Fibroblast of lung (primary cell): ENCODE measurements around the gene PDLIM3. TPM values are rescaled to one million over a fixed set of nuclear protein-coding genes. Genes with fewer than 3 reads are reported as not detected.
"Not testable (repeated sequence)": the region's sequence is repeated elsewhere in the genome, so short reads cannot be mapped to it uniquely, and the experiment has no call there.

Source experiments
- DNase-seq, 2 donors: peaks; one replicate each; pipeline versions ENCODE4 v3.0.0 to v3.0.0-alpha.2; 2010; ENCODE audit warnings: low read depth in 2 of 2
- H2AFZ ChIP-seq: 2 replicates; pipeline ENCODE4 v1.5.1; 2012; ENCODE audit warnings: low read length, control low read depth, inconsistent platforms
- H3K27ac ChIP-seq: 2 replicates; pipeline ENCODE4 v1.5.1; 2011; ENCODE audit warnings: low read length, control low read depth; ENCODE audit not compliant: insufficient read depth
- H3K27me3 ChIP-seq: 2 replicates; pipeline ENCODE4 v1.5.1; 2011; ENCODE audit warnings: mild to moderate bottlenecking, low read length; ENCODE audit not compliant: control insufficient read depth, insufficient read depth
- H3K36me3 ChIP-seq: 2 replicates; pipeline ENCODE4 v1.5.1; 2011; ENCODE audit warnings: low read length; ENCODE audit not compliant: control insufficient read depth, insufficient read depth
- H3K4me1 ChIP-seq: 2 replicates; pipeline ENCODE4 v1.5.1; 2011; ENCODE audit warnings: low read length; ENCODE audit not compliant: control insufficient read depth, insufficient read depth; ENCODE audit errors: extremely low read depth
- H3K4me2 ChIP-seq: 2 replicates; pipeline ENCODE4 v1.5.1; 2011; ENCODE audit warnings: low read length, control low read depth; ENCODE audit not compliant: insufficient read depth; ENCODE audit errors: extremely low read depth
- H3K4me3 ChIP-seq, 4 experiments: fragments of 200-600 bp in 1 of 4; sonication (generic) in 1 of 4; replicated peaks in 1 of 4; 2 replicates each; pipeline ENCODE4 v1.5.1; 2011 to 2016; ENCODE audit warnings: low read length in 4 of 4, low read depth in 3 of 4, mild to moderate bottlenecking in 3 of 4, control low read depth in 2 of 4, inconsistent platforms in 1 of 4, mixed read lengths in 1 of 4; ENCODE audit not compliant: insufficient read depth in 1 of 4; ENCODE audit errors: control extremely low read depth in 1 of 4
- H3K79me2 ChIP-seq: 2 replicates; pipeline ENCODE4 v1.5.1; 2012; ENCODE audit warnings: mild to moderate bottlenecking, low read length, inconsistent platforms; ENCODE audit not compliant: control insufficient read depth, insufficient read depth
- H3K9ac ChIP-seq: 2 replicates; pipeline ENCODE4 v1.5.1; 2011; ENCODE audit warnings: mild to moderate bottlenecking, low read length, control low read depth; ENCODE audit not compliant: insufficient read depth
- H3K9me3 ChIP-seq: 2 replicates; pipeline ENCODE4 v1.5.1; 2012; ENCODE audit warnings: low read depth, low read length; ENCODE audit not compliant: control insufficient read depth, insufficient read depth
- H4K20me1 ChIP-seq: 2 replicates; pipeline ENCODE4 v1.5.1; 2011; ENCODE audit warnings: low read length; ENCODE audit not compliant: control insufficient read depth, insufficient read depth; ENCODE audit errors: extremely low read depth
- CTCF ChIP-seq, 2 donors: IDR thresholded peaks in 1 of 2; conservative IDR thresholded peaks in 1 of 2; 1 replicate in 1 of 2; 2 replicates in 1 of 2; pipeline ENCODE4 v1.5.1; 2011 to 2012; ENCODE audit warnings: low read length in 2 of 2, control low read depth in 1 of 2, inconsistent platforms in 1 of 2, low read depth in 1 of 2, mild to moderate bottlenecking in 1 of 2
- EZH2 ChIP-seq: IDR thresholded peaks from 2 replicates; pipeline ENCODE4 v1.5.1; 2012; ENCODE audit warnings: low read length, control low read depth, mild to moderate bottlenecking; ENCODE audit errors: missing control alignments
- polyA plus RNA-seq, 2 donors: library from polyadenylated mRNA; depleted of rRNA in 1 of 2; stranded (reverse) in 1 of 2; unstranded in 1 of 2; fragments of >200 nt; gene quantifications; 2 replicates each; pipeline ENCODE4 v1.2.1, GENCODE V29; 2011 to 2012; ENCODE audit warnings: missing spikeins in 1 of 2
- total RNA-seq: library from RNA; depleted of rRNA; stranded (reverse); fragments of >200 nt; gene quantifications from 2 replicates; pipeline ENCODE4 v1.2.1, GENCODE V29; 2014

The PDLIM3 gene
- total and polyA plus RNA-seq, 2 donors (not counting 1 experiment from before 2014, with no cell fraction given) = 8.7 to 20.8 TPM

GRCh38 chr4:185532795-185533324 is 2.4 kb downstream of the PDLIM3 start:
- H3K9me3 ChIP-seq = no peaks in the 10 kb centered on the region
- peak overlapping the region in 1 of 4 experiments; percentile 6 for H3K4me3 ChIP-seq
- no peak overlapping the region for H3K9ac ChIP-seq
- peaks cover 3% of the 10 kb centered on the region for H3K4me1 ChIP-seq
- TF ChIP-seq CTCF (conservative IDR thresholded peaks at IDR 0.05 in 1 of 2, IDR thresholded peaks at IDR 0.05 in 1 of 2; ENCODE audit: low read depth in 1 of 2, low read length in 2 of 2) = no peak
- no peak for TF ChIP-seq EZH2
- H3K4me2 ChIP-seq = peak overlapping the region; percentile 57
- no peaks in the 10 kb centered on the region for H3K36me3 ChIP-seq
- no peaks in the 10 kb centered on the region for H4K20me1 ChIP-seq
- no peak overlapping the region for H3K27ac ChIP-seq
- no peak for DNase-seq
- no peaks in the 10 kb centered on the region for H3K27me3 ChIP-seq
- H2AFZ ChIP-seq = peak overlapping the region; percentile 22
- H3K79me2 ChIP-seq = no peaks in the 10 kb centered on the region

GRCh38 chr4:185532293-185532692 is 3.0 kb downstream of the PDLIM3 start:
- H3K4me3 ChIP-seq = peak overlapping the region in 1 of 4 experiments; percentile 6
- H2AFZ ChIP-seq = peak overlapping the region; percentile 22
- H3K9me3 ChIP-seq = no peaks in the 10 kb centered on the region
- H3K9ac ChIP-seq = no peak overlapping the region
- H3K27me3 ChIP-seq = no peaks in the 10 kb centered on the region
- H3K79me2 ChIP-seq = no peaks in the 10 kb centered on the region
- peaks cover 3% of the 10 kb centered on the region for H3K4me1 ChIP-seq
- TF ChIP-seq CTCF (conservative IDR thresholded peaks at IDR 0.05 in 1 of 2, IDR thresholded peaks at IDR 0.05 in 1 of 2; ENCODE audit: low read depth in 1 of 2, low read length in 2 of 2) (no peak), EZH2 (no peak)
- H4K20me1 ChIP-seq = no peaks in the 10 kb centered on the region
- no peak for DNase-seq
- H3K36me3 ChIP-seq = no peaks in the 10 kb centered on the region
- H3K4me2 ChIP-seq = peak overlapping the region; percentile 57
- H3K27ac ChIP-seq = no peak overlapping the region

GRCh38 chr4:185531654-185532053 is 3.7 kb downstream of the PDLIM3 start:
- H3K4me3 ChIP-seq, H3K4me2 ChIP-seq, H3K4me1 ChIP-seq, H3K27ac ChIP-seq, H4K20me1 ChIP-seq, DNase-seq, H3K9ac ChIP-seq, H3K79me2 ChIP-seq, H2AFZ ChIP-seq, H3K9me3 ChIP-seq, H3K27me3 ChIP-seq, H3K36me3 ChIP-seq: not testable (repeated sequence)
